ENCODE results near the gene FAM3C. TPM values are rescaled to one million over a fixed set of nuclear protein-coding genes. Genes with fewer than 3 reads are reported as not detected.

The FAM3C gene
- total RNA-seq, 1 experiment from 2014 or later: 322 TPM

- H3K4me3 ChIP-seq (replicated peaks in 1 of 2; ENCODE audit: low read depth in 1 of 2, low read length in 2 of 2): no peak overlapping the region
- ATAC-seq (no peak), DNase-seq (ENCODE audit: low read depth, low spot score) (no peak)
- intact Hi-C loops (cut with micrococcal nuclease): no loop called here
- no peaks in the 10 kb centered on the region for H3K79me2 ChIP-seq (ENCODE audit: insufficient read depth, low read length)
- H3K9ac ChIP-seq (ENCODE audit: low read length): no peak overlapping the region
- no peak overlapping the region for H3K4me2 ChIP-seq (ENCODE audit: low read length)
- H3K9me3 ChIP-seq (ENCODE audit: control insufficient read depth in 1 of 2, insufficient read depth in 1 of 2, low read depth in 1 of 2, low read length in 2 of 2): no peaks in the 10 kb centered on the region
- no peak overlapping the region for H2AFZ ChIP-seq (ENCODE audit: low read depth, low read length, poor library complexity, severe bottlenecking)
- ChIA-PET CTCF (no interaction called here), POLR2A (no interaction called here), RAD21 (ENCODE audit: low non-redundant PET in 1 of 2, low total read pairs in 2 of 2, uncharacterized antibody in 2 of 2, unreplicated experiment in 2 of 2) (no interaction called here)
- no peak overlapping the region for H3K27ac ChIP-seq (ENCODE audit: low read depth, low read length)
- no peaks in the 10 kb centered on the region for H4K20me1 ChIP-seq (ENCODE audit: insufficient read depth)
- H3K4me1 ChIP-seq (ENCODE audit: control insufficient read depth in 1 of 2, insufficient read depth in 2 of 2, low read length in 2 of 2): no peaks in the 10 kb centered on the region
- H3K27me3 ChIP-seq (ENCODE audit: insufficient read depth, low read length): no peaks in the 10 kb centered on the region
- TF ChIP-seq MAX (IDR thresholded peaks at IDR 0.05) (no peak), RAD21 (IDR thresholded peaks at IDR 0.05; ENCODE audit: low read depth) (no peak), EGR1 (IDR thresholded peaks at IDR 0.05; ENCODE audit: low read depth) (no peak), CTCF (IDR thresholded peaks at IDR 0.05 in 2 of 3, conservative IDR thresholded peaks at IDR 0.05 in 1 of 3; ENCODE audit: borderline replicate concordance in 1 of 3, insufficient read depth in 1 of 3, low read depth in 2 of 3, low read length in 2 of 3) (no peak), REST (IDR thresholded peaks at IDR 0.05; ENCODE audit: low read depth) (no peak), POLR2A (IDR thresholded peaks at IDR 0.05; ENCODE audit: borderline replicate concordance, extremely low read depth, insufficient read depth, insufficient read length) (no peak), ATF3 (IDR thresholded peaks at IDR 0.05) (no peak), YY1 (IDR thresholded peaks at IDR 0.05; ENCODE audit: extremely low read depth, insufficient replicate concordance, low read depth, low read length) (no peak), FOSL1 (IDR thresholded peaks at IDR 0.05; ENCODE audit: low read depth) (no peak), EZH2phosphoT487 (IDR thresholded peaks at IDR 0.05; ENCODE audit: borderline replicate concordance) (no peak), ZBTB33 (IDR thresholded peaks at IDR 0.05; ENCODE audit: extremely low read depth, insufficient replicate concordance, low read length) (no peak), POLR2AphosphoS5 (IDR thresholded peaks at IDR 0.05; ENCODE audit: low read depth, low read length) (no peak)
- no peaks in the 10 kb centered on the region for H3K36me3 ChIP-seq (ENCODE audit: control insufficient read depth in 1 of 2, insufficient read depth in 2 of 2, low read length in 2 of 2)
- H3K9me2 ChIP-seq (ENCODE audit: insufficient read depth): 0 out of 2 replicates have a peak, but pooled peaks cover 1% of the 10 kb centered on the region
- BruUV-seq (replicated peaks): no TSS peak
These were observed 34.5 kb upstream of the FAM3C start for GRCh38 chr7:121430558-121430957.
